ENCODE measurements around the gene DLST.

Gene DLST

DNA sequence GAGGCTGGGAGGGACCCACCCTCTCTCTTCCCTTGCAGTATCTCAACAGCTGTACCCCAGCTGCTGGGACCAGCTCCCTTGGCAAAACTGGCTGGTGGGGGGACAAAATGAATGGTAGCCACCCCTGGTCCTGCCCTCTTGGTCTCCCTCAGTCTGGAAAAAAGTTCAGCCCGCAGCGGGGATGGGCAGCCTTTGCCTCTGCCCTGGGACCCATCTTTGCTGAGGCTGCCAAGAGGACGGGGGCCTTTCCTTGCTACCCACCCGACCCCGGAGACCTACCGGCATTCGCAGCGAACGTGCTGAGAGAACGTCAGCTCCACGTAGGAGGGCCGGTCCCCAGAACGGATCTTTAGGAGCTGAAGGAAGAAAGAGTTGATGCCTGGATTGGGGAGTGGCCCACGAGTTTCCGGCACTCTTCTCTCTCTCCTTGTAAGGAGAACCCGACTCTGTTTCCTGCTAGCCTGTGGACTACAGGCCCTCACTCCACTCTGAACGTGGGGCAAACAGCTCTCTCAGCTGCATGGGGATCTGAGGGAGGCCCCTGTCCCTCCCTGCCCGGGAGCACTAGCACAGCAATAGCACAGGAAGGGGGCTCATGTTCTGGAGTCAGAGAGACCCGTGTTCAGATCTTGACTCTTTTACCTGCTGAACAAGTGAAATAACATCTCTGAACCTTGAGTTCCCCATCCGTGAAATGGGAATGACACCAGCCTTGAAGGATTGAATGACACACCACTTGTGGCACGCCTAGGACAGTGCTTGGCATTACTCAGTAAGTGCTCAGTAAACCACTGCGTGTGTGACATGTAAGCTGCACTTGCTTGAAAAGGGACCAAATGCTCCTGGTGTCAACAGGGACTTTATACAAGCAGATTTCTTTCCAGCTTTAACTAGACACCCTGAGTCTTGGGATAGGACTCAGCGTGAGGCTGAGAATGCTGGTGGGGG, 66.8 kb downstream of the DLST start:
- no peak overlapping the region for H3K4me3 ChIP-seq (replicated peaks; ENCODE audit: low read depth, low read length)
- DNase-seq (ENCODE audit: extremely low read depth, low read depth) = no peak
- TF ChIP-seq CTCF (IDR thresholded peaks at IDR 0.05; ENCODE audit: low read depth, low read length, missing control alignments) = no peak

DNA sequence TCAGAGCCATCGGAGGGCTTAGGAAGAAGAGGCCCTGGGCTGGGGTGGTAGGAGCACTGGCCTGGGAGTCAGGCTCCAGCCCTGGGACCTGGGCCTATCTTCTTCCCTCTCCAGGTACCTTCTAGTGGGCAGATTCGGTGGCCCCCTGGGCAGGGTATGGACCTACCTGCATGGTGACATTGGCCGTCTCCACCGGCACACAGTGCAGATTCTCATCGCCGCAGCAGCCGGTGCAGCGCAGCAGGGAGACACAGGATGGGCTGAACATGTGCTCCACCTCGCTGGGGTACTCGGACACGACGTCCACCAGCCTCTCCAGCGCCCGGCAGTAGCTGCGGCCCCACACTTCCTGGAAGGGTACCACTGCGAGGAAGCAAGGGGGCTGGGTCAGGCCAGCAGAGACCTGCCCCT, 67.5 kb downstream of the DLST start:
- DNase-seq (ENCODE audit: extremely low read depth, low read depth) = no peak

DNA sequence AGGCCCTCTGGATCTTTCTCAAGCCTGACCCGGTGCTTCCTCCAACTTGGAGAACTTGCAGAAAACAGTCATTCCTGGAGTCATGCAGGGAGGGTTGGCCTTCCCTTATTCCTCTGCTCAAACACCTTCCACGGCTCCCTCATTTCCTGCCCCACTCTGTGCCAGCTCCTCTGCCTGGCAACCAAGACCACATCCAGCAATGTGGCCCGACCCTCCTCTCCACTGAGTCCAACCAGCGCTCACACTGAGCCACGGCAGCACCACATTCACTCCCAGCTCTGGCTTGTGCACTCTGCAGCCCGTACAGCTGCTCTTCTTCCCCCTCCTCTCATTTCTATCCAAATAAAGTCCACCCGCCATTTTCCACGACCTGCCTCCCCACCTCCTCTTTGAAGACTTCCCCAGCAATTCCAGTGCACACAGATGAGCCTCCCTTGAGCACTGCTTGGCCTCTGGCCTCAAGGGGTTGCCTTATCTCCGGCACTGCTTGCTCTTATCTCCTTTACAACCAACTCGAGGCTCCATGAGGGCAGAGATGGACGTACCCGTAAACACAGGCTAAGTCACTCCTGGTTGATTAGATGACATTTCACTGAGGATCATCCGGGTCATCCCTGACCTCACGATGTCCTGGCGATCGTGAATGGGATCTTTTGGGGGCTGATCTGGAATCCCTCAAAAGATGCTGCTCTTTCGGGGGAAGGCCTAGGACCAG, 68.3 kb downstream of the DLST start:
- no peak overlapping the region for H3K4me3 ChIP-seq (replicated peaks; ENCODE audit: low read depth, low read length)
- DNase-seq (ENCODE audit: extremely low read depth, low read depth) = no peak
- no peak for TF ChIP-seq CTCF (IDR thresholded peaks at IDR 0.05; ENCODE audit: low read depth, low read length, missing control alignments)

More for the DNA sequence above, 67.5 kb downstream of the DLST start:
- H3K4me3 ChIP-seq (replicated peaks; ENCODE audit: low read depth, low read length) = no peak overlapping the region
- no peak for TF ChIP-seq CTCF (IDR thresholded peaks at IDR 0.05; ENCODE audit: low read depth, low read length, missing control alignments)

- TF ChIP-seq CTCF (IDR thresholded peaks at IDR 0.05; ENCODE audit: low read depth, low read length, missing control alignments) = no peak
- H3K4me3 ChIP-seq (replicated peaks; ENCODE audit: low read depth, low read length) = no peak overlapping the region
Measured at GRCh38 chr14:74950795-74951442, 69.2 kb downstream of the DLST start.

GRCh38 chr14:74951443-74952179, 69.9 kb downstream of the DLST start:
- no peak for DNase-seq (ENCODE audit: extremely low read depth, low read depth)
- no peak for TF ChIP-seq CTCF (IDR thresholded peaks at IDR 0.05; ENCODE audit: low read depth, low read length, missing control alignments)
- H3K4me3 ChIP-seq (replicated peaks; ENCODE audit: low read depth, low read length) = 0 out of 2 replicates have a peak overlapping the region, but pooled peaks have one; percentile 0

More at GRCh38 chr14:74950795-74951442, 69.2 kb downstream of the DLST start:
- DNase-seq (ENCODE audit: extremely low read depth, low read depth) = no peak

DNA sequence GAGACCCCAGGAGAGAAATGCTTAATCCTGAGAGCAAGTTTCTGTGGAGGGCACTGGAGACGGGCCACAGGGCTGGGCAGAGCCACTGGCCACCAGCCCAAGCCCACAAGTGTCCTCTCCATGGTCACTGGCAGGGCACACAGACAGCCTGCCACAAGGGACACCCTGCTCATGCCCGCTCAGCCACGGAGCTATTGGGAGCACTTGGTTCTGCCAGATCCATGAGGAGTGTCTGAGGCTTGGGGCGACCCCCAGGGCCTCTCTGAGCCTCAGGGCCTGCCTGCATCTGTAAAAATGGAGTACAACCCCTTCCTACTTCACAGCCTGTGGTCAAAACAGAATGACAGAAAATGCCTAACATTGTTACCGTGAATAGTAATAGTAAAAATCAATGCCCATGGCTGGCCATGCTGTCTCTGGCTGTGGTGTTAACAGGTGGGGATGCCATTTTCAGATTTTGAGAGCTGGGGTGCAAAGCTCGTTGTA, 70.5 kb downstream of the DLST start:
- TF ChIP-seq CTCF (IDR thresholded peaks at IDR 0.05; ENCODE audit: low read depth, low read length, missing control alignments) = no peak
- no peak for DNase-seq (ENCODE audit: extremely low read depth, low read depth)
- H3K4me3 ChIP-seq (replicated peaks; ENCODE audit: low read depth, low read length) = 0 out of 2 replicates have a peak overlapping the region, but pooled peaks have one; percentile 9

Data from HFF-Myc (cell line).